Stimulated activated CD4-positive, alpha-beta T cell treated with anti-CD3 and anti-CD28 coated beads, TNF-alpha, amount 100 ng/mL, for 1 hour (primary cell): ENCODE results near the gene SOX8.
"Not testable (repeated sequence)": the region's sequence is repeated elsewhere in the genome, so short reads cannot be mapped to it uniquely, and the experiment has no call there.

Experiments
- DNase-seq, 3 donors: peaks; one replicate each; pipeline ENCODE4 v3.0.0-alpha.2; 2020; ENCODE audit warnings: low read depth in 3 of 3, low spot score in 1 of 3

SOX8 gene

GRCh38 chr16:981695-982144, at the start of gene SOX8:
Gene SOX8, plus strand, starts transcription at chr16:981770. Its CDS starts 153 bp downstream, at chr16:981923.
- DNase-seq = no peak

- DNase-seq = no peak
Measured at GRCh38 chr16:932831-933330, 48.7 kb upstream of the SOX8 start.

GRCh38 chr16:933581-933980, 48.0 kb upstream of the SOX8 start:
- no peak for DNase-seq

- no peak for DNase-seq
Measured at GRCh38 chr16:934178-934577, 47.4 kb upstream of the SOX8 start.

DNA sequence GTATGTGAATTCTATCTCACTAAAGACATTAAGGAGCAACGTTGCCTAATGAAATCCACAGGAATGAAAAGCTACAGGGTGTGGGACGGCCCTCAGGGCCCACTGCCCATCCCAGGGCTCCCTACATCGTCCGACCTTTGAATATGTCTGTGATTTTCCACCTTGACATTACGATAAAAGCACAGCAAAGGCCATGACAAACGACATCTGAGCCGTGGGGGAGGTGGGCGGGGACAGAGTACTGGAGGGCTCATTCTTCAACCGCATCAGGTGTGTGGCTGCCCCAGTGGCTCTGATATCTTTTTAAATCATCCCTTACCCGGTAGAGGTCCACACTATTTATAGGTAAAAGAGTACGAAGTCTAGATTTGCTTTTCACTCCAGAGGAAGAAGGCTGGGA, 45.9 kb upstream of the SOX8 start:
- no peak for DNase-seq

GRCh38 chr16:937311-937710, 44.3 kb upstream of the SOX8 start:
- DNase-seq = no peak

DNA sequence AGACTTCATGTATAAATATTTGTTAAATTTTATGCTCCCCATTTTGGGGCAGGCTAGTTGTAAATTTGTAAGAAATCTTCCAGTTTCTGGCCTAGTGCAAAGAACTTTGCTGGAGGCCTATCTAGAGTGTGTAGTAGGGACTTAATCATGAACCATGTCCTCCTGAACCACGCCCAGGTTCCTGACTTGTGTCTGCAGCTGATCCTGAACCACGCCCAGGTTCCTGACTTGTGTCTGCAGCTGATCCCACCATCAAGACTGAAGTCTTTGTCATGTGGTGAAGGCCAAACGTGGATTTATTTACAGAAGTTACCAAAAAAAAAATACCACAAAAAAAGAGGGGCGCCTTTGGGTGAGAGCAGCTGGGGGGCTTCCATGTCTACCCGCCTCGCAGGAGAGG, 43.8 kb upstream of the SOX8 start:
- DNase-seq = no peak

- DNase-seq = no peak
Measured at GRCh38 chr16:938136-938535, 43.4 kb upstream of the SOX8 start.

DNA sequence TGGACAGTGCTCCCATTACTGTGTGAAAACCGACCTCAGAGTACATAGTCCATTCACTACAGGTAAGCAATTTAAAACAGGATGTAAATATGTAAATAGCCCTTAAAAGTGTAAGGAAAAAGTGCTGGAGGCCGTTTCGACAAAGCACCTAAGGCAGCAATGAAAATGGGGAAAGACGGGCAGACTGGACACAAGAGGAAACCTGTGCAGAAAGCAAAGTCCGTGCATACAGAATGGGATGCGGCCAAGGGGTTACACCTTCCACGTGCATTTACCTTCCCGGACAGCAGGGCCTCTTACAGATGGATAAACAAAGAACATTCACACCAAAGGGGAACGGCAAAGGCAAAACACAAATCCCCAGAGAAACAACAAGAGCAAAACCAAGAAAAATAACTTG, 42.8 kb upstream of the SOX8 start:
- DNase-seq = no peak

DNA sequence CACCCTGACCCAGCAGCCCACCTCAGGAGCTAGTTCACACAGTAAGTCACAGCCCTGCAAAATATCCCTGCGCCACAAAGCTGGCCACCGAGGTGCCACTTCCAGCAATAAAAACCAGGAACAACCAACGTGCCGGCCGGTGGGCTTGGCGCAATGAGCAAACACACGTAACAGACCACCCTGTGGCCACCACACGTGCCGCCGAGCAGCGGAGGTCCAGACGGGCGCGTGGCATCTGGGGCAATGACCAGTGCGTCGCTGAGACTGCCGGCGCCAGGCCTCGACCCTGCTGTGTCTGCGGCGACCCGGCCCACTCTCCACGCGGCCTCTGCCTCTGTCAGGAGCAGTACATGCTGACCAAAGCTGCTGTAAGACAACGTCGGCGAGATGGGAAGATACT, 42.3 kb upstream of the SOX8 start:
- DNase-seq = no peak

- no peak for DNase-seq
Measured at GRCh38 chr16:939941-940340, 41.6 kb upstream of the SOX8 start.

DNA sequence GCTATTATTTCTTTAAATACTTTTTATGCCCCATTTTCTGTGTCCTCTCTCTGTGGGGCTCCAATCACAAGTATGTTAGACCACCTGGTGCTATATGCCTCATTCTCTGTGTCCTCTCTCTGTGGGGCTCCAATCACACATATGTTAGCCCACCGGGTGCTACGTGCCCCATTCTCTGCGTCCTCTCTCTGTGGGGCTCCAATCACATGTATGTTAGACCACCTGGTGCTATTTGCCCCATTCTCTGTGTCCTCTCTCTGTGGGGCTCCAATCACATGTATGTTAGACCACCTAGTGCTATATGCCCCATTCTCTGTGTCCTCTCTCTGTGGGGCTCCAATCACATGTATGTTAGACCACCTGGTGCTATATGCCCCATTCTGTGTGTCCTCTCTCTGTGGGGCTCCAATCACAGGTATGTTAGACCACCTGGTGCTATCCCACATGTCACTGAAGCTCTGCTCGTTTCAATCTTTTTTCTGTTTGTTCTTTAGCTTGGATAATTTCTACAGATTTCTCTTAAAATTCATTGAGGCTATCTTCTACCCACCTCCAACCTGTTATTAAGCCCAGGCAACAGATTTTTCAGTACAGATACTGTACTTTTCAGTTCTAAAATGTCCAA, 39.0 kb upstream of the SOX8 start:
- no peak for DNase-seq

GRCh38 chr16:943971-944370, 37.6 kb upstream of the SOX8 start:
- DNase-seq = no peak

DNA sequence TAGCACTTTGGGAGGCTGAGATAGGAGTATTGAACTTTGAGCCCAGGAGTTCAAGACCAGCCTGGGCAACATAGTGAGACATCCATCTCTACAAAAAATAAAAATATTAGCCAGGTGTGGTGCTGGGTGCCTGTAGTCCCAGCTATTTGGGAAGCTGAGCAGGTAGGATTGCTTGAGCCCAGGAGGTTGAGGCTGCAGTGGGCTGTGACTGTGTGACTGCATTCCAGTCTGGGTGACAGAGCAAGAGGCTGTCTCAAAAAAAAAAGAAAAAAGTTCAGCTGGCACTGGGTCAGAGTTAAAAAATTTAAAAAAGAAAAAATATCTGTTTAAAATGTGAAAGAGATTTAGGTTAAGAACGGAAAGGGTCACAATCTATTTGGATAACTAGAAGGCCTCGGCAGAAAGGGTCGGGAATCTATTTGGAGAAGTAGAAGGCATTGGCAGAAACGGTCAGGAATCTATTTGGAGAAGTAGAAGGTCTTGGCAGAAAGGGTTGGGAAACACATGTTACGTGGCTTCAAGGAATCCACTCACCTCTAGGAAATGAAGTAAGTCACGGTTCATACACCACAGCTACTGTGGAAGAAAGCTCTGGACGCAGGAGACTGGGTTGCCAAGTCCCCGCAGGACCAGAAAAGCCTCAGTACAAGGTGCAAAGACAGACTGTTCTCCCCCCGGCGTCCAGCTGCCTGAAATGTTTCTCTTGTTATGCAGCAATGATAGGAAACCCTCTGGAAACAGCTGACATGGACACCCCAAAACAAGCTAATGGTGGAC, 36.1 kb upstream of the SOX8 start:
- no peak for DNase-seq

- DNase-seq = no peak
Measured at GRCh38 chr16:946048-946395, 35.5 kb upstream of the SOX8 start.

DNA sequence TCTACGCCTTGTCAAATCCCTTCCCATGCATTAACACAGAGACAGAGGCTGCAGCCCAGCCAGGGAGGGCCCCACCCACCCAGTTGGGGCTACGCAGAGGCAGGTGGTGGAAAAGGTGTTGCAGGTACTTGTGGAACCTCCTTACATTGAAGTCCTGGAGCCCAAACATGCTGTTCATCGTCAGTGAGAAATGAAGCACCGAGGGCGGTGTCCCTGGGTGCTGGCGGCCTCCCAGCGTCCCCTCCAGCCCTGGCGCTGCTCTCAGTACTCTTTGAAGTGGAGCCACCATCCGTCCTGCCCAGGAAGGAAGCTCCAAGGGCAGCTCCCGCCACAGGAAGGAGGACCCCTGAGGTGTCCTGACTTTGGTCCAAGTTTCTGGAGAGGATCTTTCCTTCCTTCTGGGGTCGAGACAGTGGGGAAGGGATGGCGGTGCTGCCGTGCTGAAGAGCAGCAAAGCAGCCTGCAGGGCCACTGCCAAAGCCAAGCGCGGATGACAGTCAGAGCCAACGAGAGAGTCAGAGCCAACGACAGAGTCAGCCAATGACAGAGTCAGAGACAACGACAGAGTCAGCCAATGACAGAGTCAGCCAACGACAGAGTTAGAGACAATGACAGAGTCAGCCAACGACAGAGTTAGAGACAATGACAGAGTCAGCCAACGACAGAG, 34.2 kb upstream of the SOX8 start:
- DNase-seq = no peak

GRCh38 chr16:947922-948303, 33.7 kb upstream of the SOX8 start:
- not testable (repeated sequence) for DNase-seq

DNA sequence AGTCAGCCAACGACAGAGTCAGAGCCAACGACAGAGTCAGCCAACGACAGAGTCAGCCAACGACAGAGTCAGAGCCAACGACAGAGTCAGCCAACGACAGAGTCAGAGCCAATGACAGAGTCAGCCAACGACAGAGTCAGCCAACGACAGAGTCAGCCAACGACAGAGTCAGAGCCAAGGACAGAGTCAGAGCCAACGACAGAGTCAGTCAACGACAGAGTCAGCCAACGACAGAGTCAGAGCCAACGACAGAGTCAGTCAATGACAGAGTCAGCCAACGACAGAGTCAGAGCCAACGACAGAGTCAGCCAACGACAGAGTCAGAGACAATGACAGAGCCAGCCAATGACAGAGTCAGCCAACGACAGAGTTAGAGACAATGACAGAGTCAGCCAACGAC, 32.8 kb upstream of the SOX8 start:
- DNase-seq = not testable (repeated sequence)

- DNase-seq = not testable (repeated sequence)
Measured at GRCh38 chr16:950733-951573, 30.6 kb upstream of the SOX8 start.

GRCh38 chr16:951660-952301, 29.8 kb upstream of the SOX8 start:
- no peak for DNase-seq

DNA sequence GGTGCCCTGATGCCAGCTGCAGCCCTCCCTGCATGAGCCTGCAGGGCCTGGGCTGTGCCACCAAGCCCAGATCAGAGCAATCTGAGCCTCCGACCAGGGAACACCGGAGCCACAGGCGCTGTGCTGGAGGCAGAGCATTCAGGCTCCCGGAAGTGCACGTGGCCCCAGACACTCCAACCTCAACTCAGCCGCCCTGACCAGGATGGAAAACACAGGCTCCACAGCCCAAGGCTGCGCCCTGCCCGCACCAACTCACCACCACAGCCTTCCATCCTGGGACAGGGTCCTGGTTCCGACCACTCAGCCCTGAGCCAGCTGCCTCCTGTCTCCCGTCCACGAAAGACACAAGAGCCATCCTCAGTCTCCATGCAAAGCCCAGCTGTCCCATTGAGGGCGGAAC, 29.2 kb upstream of the SOX8 start:
- DNase-seq = no peak
